Lower leg skin (tissue), 3 donors: ENCODE results near the gene KNTC1.

Experiments used
- POLR2A ChIP-seq, 2 donors: fragments of 450-650 bp; IDR thresholded peaks; one replicate each; pipeline ENCODE4 v1.6.1; 2016 to 2017; ENCODE audit warnings: antibody characterized with exemption in 2 of 2, mild to moderate bottlenecking in 1 of 2, moderate library complexity in 1 of 2
- TF ChIP-seq, protein P1 (sequence below), 3 donors: fragments of 450-650 bp; IDR thresholded peaks; one replicate each; pipeline ENCODE4 v1.5.1; 2016; ENCODE audit warnings: antibody characterized with exemption in 3 of 3, mild to moderate bottlenecking in 3 of 3, moderate library complexity in 2 of 3

DNA sequence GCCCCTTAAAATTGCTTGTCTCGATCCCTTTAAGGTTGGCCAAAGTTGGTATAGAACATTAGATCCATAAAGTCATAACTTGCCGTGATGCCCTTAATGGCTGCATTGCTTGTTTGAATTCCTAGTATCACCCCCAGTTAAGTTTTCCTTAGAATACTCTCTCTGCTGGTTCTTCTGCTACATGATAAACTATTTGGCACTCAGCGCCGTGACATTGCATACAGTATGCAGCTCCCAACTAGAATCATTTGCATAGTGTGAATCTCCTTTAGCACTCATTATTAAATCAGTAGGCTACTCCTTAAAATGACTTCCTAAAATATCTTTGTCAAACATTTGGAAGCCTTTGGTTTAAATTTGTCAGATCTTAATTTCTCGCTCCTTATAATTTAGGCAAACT lies 42.2 kb downstream of the KNTC1 start:
- TF ChIP-seq, protein P1, sequence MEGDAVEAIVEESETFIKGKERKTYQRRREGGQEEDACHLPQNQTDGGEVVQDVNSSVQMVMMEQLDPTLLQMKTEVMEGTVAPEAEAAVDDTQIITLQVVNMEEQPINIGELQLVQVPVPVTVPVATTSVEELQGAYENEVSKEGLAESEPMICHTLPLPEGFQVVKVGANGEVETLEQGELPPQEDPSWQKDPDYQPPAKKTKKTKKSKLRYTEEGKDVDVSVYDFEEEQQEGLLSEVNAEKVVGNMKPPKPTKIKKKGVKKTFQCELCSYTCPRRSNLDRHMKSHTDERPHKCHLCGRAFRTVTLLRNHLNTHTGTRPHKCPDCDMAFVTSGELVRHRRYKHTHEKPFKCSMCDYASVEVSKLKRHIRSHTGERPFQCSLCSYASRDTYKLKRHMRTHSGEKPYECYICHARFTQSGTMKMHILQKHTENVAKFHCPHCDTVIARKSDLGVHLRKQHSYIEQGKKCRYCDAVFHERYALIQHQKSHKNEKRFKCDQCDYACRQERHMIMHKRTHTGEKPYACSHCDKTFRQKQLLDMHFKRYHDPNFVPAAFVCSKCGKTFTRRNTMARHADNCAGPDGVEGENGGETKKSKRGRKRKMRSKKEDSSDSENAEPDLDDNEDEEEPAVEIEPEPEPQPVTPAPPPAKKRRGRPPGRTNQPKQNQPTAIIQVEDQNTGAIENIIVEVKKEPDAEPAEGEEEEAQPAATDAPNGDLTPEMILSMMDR (IDR thresholded peaks at IDR 0.05) = no peak
- no peak for TF ChIP-seq POLR2A (IDR thresholded peaks at IDR 0.05)
